Right lobe of liver (tissue), 6 donors: ENCODE measurements around the gene SH3BP2. TPM values are rescaled to one million over a fixed set of nuclear protein-coding genes. Genes with fewer than 3 reads are reported as not detected.

Source experiments
- ATAC-seq, 4 donors: fragments of 200-7000 bp; cut with Tn5 transposase; one replicate each; pipeline ENCODE4 v1.9.1; 2020; ENCODE audit warnings: mild to moderate bottlenecking in 4 of 4, moderate library complexity in 4 of 4
- DNase-seq, 3 donors: peaks; one replicate each; pipeline ENCODE4 v3.0.0-alpha.2; 2020
- H3K27ac ChIP-seq, 3 donors: fragments of 200-600 bp; one replicate each; pipeline ENCODE4 v1.8.0; 2022
- H3K27me3 ChIP-seq, 2 donors: fragments of 200-600 bp; one replicate each; pipeline ENCODE4 v1.8.0; 2022
- H3K36me3 ChIP-seq, 4 donors: fragments of 200-600 bp; sonication (generic) in 1 of 4; one replicate each; pipeline versions ENCODE4 v1.5.1 to v1.8.0; 2017 to 2022; ENCODE audit warnings: control low read depth in 1 of 4
- H3K4me1 ChIP-seq, 4 donors: fragments of 200-600 bp; sonication (generic) in 1 of 4; one replicate each; pipeline versions ENCODE4 v1.5.1 to v1.8.0; 2017 to 2022; ENCODE audit warnings: control low read depth in 1 of 4
- H3K4me3 ChIP-seq, 3 donors: fragments of 200-600 bp; one replicate each; pipeline ENCODE4 v1.8.0; 2022
- H3K9me3 ChIP-seq, 4 donors: fragments of 200-600 bp; sonication (generic) in 1 of 4; one replicate each; pipeline versions ENCODE4 v1.5.1 to v1.8.0; 2017 to 2022; ENCODE audit warnings: control low read depth in 1 of 4
- POLR2A ChIP-seq: fragments of 450-650 bp; IDR thresholded peaks from one replicate; pipeline ENCODE4 v1.6.1; 2017; ENCODE audit warnings: antibody characterized with exemption, mild to moderate bottlenecking
- whole genome bisulfite sequencing: methylation state at CpG from one replicate; pipeline ENCODE4 v1.1.6; 2018; ENCODE audit warnings: low coverage, low lambda C conversion rate; ENCODE audit not compliant: insufficient coverage; ENCODE audit errors: missing lambda C conversion rate; 5-methylcytosine and 5-hydroxymethylcytosine counted together
- intact Hi-C, 2 donors: fragments of 100-400 bp; cut with DNase I; formaldehyde crosslinking; loops; one replicate each; pipeline versions ENCODE4 v1.11.2 to v1.14.1; 2022
- total RNA-seq, 6 experiments: library from RNA; depleted of rRNA in 2 of 6; stranded (reverse); fragments of >200 nt in 2 of 6; fragmentation: NEBNext Ultra II Directional in 3 of 6; extraction: Animal tissue kit (Norgen Biotek cat#: 25700) in 3 of 6; gene quantifications; one replicate each; pipeline versions ENCODE4 v1.1.0 to v1.2.4, GENCODE V29; 2016 to 2023
- TF ChIP-seq, protein P1 (sequence below), 4 donors: fragments of 200-600 bp in 3 of 4; fragments of 450-650 bp in 1 of 4; IDR thresholded peaks; one replicate each; pipeline versions ENCODE4 v1.5.1 to v1.8.0; 2016 to 2022; ENCODE audit warnings: antibody characterized with exemption in 4 of 4, mild to moderate bottlenecking in 2 of 4
- donor health status: DM: no; HTN: yes; CAD: no.
- donor health status: DM: no; HTN: no; CAD: no.
- donor health status: DM: no; HTN: no; CAD: no.
- donor health status: DM: no; HTN: yes; CAD: no.
- donor health status: DM: no; HTN: yes; CAD: no.

SH3BP2 gene
- total RNA-seq, 6 experiments from 2014 or later = 34.9 to 51.8 (median 40.7) TPM

DNA sequence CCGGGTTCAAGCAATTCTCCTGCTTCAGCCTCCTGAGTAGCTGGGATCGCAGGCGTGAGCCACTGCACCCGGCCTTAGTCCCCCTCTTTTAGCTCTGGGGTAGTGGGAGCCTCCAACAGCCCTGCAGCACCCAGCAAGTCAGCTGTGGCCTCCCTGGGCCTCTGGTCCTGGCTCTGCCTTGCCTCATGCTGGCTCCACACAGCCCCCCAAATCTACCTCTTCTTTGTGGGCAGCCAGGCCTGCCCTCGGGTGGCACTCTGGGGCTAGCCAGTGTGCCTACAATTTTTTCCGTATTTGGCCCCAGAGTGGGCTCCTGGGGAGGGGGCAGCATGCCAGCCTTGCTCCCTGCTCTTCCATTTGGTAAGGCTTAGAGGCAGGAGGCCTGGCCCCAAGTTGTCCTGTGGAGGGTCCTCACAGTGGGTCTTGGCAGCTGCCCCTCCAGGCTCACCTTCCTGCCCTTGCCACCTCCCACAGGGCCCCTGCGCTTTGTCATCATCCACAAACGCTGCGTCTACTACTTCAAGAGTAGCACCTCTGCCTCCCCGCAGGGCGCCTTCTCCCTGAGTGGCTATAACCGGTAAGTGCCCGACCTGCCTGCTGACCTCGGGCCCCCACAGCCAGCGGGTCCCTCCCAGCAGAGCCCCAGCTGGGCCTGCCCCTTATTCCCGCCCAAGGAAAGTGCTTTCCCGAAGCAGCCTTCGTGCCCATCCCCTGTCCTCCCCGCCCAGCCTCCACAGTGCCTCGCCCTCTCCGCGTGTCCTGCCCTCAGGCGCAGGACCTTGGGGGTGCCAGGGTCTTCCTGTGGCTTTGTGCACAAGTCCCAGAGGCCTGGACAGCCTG lies 29.8 kb downstream of the SH3BP2 start:
- H3K4me1 ChIP-seq = peaks cover 0 to 14% (median 0%) of the 10 kb centered on the region in 4 donors
- 91% methylated on average over 11 of the region's 23 CpGs for WGBS
- peaks cover 0 to 52% (median 19%) of the 10 kb centered on the region in 4 donors for H3K36me3 ChIP-seq
- no peak overlapping the region for H3K4me3 ChIP-seq
- H3K27me3 ChIP-seq = no peaks in the 10 kb centered on the region
- ATAC-seq (no peak), DNase-seq (peak; percentile 17 to 52 (median 49))
- no peak overlapping the region for H3K27ac ChIP-seq
- TF ChIP-seq, protein P1, sequence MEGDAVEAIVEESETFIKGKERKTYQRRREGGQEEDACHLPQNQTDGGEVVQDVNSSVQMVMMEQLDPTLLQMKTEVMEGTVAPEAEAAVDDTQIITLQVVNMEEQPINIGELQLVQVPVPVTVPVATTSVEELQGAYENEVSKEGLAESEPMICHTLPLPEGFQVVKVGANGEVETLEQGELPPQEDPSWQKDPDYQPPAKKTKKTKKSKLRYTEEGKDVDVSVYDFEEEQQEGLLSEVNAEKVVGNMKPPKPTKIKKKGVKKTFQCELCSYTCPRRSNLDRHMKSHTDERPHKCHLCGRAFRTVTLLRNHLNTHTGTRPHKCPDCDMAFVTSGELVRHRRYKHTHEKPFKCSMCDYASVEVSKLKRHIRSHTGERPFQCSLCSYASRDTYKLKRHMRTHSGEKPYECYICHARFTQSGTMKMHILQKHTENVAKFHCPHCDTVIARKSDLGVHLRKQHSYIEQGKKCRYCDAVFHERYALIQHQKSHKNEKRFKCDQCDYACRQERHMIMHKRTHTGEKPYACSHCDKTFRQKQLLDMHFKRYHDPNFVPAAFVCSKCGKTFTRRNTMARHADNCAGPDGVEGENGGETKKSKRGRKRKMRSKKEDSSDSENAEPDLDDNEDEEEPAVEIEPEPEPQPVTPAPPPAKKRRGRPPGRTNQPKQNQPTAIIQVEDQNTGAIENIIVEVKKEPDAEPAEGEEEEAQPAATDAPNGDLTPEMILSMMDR (IDR thresholded peaks at IDR 0.05) = no peak
- TF ChIP-seq POLR2A = no peak
- H3K9me3 ChIP-seq = no peaks in the 10 kb centered on the region
- intact Hi-C loops = no loop called here

DNA sequence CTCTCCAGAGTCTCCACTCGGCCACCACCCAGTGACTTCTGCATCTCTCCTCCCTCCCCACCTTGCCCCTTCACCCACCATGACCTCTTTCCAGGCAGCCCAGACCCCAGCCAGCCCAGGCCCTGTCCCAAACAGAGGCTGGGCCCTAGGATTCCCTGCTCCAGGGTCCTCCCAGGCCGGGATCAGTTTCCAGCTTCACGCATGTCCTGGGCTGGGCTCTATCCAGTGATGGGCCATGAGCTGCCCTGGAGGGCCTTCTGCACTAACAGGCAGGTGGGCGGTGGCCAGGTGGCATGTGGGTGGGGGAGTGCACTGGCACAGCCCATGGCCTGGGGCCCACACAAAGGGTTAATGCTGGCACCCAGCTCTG lies 30.4 kb downstream of the SH3BP2 start:
- no peaks in the 10 kb centered on the region for H3K9me3 ChIP-seq
- WGBS = no CpG with 5 or more reads among the region's 4 CpGs
- intact Hi-C loops = no loop called here
- DNase-seq = no peak
- H3K4me1 ChIP-seq = peaks cover 0 to 13% (median 0%) of the 10 kb centered on the region in 4 donors
- no peak overlapping the region for H3K27ac ChIP-seq
- peaks cover 0 to 55% (median 19%) of the 10 kb centered on the region in 4 donors for H3K36me3 ChIP-seq
- no peaks in the 10 kb centered on the region for H3K27me3 ChIP-seq
- TF ChIP-seq, protein P1 (IDR thresholded peaks at IDR 0.05) = no peak
- TF ChIP-seq POLR2A = no peak
- H3K4me3 ChIP-seq = no peak overlapping the region
- ATAC-seq = peak in 1 of 4 donors; percentile 15

DNA sequence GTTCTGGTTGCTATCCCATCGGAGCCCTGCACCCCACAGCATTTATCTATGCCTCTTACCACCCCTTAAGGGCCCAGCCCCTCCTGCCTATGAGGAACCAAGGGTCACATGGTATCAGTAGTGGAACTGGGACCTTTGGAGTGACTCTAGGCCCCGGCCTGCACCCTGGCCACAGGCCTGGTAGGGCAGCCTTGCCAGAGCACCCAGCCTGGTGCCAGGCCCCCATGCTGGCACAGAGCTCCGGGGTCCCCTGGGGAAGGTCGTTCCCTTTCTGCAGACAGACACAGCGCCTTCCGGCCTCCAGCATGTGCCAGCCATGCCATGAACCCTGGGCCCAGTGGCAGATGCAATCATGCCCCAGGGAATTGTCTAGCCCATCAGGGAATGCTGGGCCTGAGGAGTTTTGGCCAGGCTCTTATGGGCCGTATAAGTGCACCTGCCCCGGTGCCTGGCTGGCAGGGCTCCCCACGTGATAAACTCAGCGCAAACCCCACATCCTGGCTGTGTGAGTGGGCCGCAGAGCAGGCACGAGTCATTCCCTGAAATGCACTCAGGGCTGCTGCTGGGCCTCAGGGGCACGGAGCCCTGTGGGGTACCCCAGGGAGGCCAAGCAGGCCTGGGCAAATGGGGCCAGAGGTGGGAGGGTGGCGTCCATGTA lies 30.9 kb downstream of the SH3BP2 start:
- WGBS = no CpG with 5 or more reads among the region's 14 CpGs
- DNase-seq (peak; percentile 26 to 87 (median 82)), ATAC-seq (peak; percentile 71 to 94 (median 81))
- Histone ChIP-seq H3K27ac (peak overlapping the region in 1 of 3 donors; percentile 55), H3K36me3 (peaks cover 0 to 55% (median 19%) of the 10 kb centered on the region in 4 donors), H3K9me3 (no peaks in the 10 kb centered on the region), H3K27me3 (no peaks in the 10 kb centered on the region), H3K4me1 (peaks cover 0 to 13% (median 0%) of the 10 kb centered on the region in 4 donors), H3K4me3 (no peak overlapping the region)
- intact Hi-C loops = no loop called here
- TF ChIP-seq, protein P1 (IDR thresholded peaks at IDR 0.05) = no peak
- no peak for TF ChIP-seq POLR2A

DNA sequence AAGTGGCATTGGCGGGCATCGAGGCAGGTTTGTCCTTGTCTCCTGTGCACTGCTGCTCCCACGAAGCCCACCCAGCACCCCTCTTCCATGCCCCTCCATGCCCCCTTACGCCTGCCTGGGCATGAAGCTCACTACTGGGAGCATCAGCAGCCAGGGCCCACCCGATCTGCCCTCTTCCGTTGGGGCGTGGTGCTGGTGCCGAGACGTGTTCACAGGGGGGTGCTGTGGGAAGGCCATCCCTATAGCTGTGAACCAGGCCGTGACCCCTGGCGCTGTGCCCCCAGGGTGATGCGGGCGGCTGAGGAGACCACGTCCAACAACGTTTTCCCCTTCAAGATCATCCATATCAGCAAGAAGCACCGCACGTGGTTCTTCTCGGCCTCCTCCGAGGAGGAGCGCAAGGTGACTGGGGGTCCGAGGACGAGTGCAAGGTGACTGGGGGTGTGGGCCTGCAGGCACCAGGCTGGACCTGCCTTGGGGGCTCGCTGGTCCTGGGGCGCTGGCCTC lies 31.5 kb downstream of the SH3BP2 start:
- DNase-seq = peak; percentile 24 to 55 (median 51)
- TF ChIP-seq, protein P1 (IDR thresholded peaks at IDR 0.05) = no peak
- TF ChIP-seq POLR2A = no peak
- intact Hi-C loops = no loop called here
- no peaks in the 10 kb centered on the region for H3K27me3 ChIP-seq
- H3K4me1 ChIP-seq = peaks cover 0 to 13% (median 0%) of the 10 kb centered on the region in 4 donors
- peak overlapping the region in 1 of 3 donors; percentile 55 for H3K27ac ChIP-seq
- ATAC-seq = no peak
- 40% methylated on average over 2 of the region's 24 CpGs for WGBS
- no peaks in the 10 kb centered on the region for H3K9me3 ChIP-seq
- H3K36me3 ChIP-seq = peaks cover 0 to 55% (median 19%) of the 10 kb centered on the region in 4 donors
- H3K4me3 ChIP-seq = no peak overlapping the region
